Coronary artery (tissue), 2 donors: Measurements from ENCODE around the gene GMDS.

ENCODE experiments used
- DNase-seq: peaks from one replicate; pipeline ENCODE4 v3.0.0-alpha.2; 2017; ENCODE audit warnings: low spot score
- H3K27ac ChIP-seq, 2 donors: fragments of 200-600 bp; sonication (generic); one replicate each; pipeline ENCODE4 v1.5.1; 2016 to 2019
- H3K4me3 ChIP-seq: fragments of 200-600 bp; sonication (generic); 2 replicates; pipeline ENCODE4 v1.5.1; 2016; ENCODE audit warnings: mild to moderate bottlenecking, moderate library complexity
- TF ChIP-seq, protein P1 (sequence below): fragments of 200-600 bp; sonication (generic); IDR thresholded peaks from one replicate; pipeline ENCODE4 v1.5.1; 2019; ENCODE audit warnings: antibody characterized with exemption

GMDS gene

DNA sequence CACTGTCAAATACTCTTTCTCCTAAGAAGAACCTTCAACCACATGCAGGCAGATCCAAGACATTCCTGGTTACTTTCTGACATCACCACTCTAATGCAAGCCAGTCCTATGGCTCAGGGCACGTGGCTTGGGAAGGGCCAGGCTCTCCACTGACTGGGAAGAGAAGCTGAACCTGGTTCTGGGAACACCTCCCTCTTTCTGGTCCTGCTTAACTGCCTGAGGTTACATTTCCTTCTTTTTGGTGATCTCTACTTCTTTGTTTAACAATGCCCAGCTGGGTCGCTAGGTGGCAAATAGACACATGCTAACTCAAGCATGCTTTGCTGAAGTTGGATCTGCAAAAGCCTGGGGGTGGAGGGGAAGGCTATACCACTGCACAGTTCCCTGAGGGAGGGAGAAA lies 249.8 kb downstream of the GMDS start:
- TF ChIP-seq, protein P1, sequence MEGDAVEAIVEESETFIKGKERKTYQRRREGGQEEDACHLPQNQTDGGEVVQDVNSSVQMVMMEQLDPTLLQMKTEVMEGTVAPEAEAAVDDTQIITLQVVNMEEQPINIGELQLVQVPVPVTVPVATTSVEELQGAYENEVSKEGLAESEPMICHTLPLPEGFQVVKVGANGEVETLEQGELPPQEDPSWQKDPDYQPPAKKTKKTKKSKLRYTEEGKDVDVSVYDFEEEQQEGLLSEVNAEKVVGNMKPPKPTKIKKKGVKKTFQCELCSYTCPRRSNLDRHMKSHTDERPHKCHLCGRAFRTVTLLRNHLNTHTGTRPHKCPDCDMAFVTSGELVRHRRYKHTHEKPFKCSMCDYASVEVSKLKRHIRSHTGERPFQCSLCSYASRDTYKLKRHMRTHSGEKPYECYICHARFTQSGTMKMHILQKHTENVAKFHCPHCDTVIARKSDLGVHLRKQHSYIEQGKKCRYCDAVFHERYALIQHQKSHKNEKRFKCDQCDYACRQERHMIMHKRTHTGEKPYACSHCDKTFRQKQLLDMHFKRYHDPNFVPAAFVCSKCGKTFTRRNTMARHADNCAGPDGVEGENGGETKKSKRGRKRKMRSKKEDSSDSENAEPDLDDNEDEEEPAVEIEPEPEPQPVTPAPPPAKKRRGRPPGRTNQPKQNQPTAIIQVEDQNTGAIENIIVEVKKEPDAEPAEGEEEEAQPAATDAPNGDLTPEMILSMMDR = no peak
- H3K4me3 ChIP-seq = no peak overlapping the region
- no peak for DNase-seq
- no peak overlapping the region for H3K27ac ChIP-seq

DNA sequence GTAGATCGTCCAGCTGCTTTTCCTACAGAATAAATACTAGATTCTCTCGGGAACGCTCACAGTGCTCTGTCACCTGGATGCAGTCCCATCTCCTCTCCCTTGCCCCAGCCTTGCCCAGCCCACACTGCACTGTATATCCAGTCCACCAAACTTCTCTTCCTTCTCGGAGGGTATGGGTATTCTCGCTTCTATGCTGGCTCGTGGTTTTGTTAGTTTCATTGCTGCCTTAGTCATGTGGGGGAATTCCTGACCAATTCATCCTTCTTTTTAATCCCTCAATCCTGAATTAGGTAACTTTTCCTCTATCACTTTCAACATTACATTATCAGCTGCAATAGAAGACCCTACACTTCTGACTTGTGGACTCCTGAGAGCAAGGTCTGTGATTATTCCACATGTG lies 252.4 kb downstream of the GMDS start:
- no peak for DNase-seq
- H3K4me3 ChIP-seq = no peak overlapping the region
- TF ChIP-seq, protein P1 = no peak
- no peak overlapping the region for H3K27ac ChIP-seq

DNA sequence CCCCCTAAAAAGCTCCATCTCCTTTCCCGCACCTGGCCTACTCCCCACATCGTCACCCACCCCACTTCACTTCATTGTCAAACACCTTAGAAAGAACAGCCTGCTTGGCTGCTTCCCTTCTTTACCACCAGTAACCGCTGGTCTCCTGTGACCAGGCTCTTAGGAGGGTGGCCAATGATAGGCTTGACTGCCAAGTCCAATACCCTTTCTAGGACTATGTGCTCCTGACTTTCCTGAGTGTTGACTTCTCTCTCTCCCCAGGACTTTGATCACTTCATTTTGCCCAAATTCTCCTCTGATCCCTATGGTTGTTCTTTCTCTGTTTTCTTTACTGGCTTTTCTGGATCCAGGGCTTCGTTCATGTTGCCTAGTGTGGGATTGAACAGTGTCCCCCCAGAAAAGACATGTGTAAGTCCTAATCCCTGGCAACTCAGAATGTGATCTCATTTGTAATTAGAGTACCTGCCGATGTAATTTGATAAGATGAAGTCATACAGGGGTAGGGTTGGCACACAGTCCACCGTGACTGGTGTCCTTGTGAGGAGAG lies 254.0 kb downstream of the GMDS start:
- Histone ChIP-seq H3K27ac (no peak overlapping the region), H3K4me3 (no peak overlapping the region)
- no peak for DNase-seq
- TF ChIP-seq, protein P1 = no peak

DNA sequence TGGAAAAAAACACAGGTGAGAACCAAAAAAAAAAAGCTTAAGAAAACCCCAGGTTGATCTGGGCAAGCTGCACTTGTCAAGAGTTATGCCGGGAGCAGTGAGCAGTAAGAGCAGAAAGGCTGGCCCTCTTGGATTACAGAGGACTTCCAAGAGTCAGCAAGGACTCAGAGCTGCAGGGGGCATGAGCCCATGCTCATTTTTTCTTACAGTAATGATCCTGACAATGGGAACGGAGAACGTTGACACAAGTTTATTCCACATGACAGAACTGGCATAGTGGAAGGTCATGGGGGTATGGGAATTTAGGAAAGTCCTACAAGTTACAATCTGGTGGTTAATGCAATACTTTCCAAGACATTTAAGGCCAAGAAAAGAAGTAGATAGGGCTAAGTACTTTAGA lies 256.6 kb downstream of the GMDS start:
- TF ChIP-seq, protein P1 = no peak
- no peak for DNase-seq
- Histone ChIP-seq H3K4me3 (no peak overlapping the region), H3K27ac (no peak overlapping the region)

DNA sequence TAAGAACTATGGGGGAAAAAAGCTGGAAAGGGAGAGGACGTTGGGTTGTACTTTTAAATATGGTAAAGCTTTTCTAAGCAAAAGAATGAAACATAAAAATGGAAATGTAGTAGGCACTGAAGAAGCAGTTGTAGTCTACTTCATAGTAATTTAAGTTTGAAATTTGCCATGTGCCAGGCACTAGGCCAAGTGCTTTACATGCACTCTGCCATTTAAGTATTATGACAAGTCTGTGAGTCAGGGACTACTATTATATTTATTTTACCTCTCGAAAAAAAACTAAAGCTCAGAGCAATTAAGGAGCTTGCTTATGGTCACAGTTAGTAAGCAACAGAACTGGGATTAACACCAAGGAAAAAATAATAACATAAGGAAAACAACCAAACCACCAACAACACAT lies 257.8 kb downstream of the GMDS start:
- H3K4me3 ChIP-seq = no peak overlapping the region
- H3K27ac ChIP-seq = no peak overlapping the region
- TF ChIP-seq, protein P1 = no peak
- no peak for DNase-seq

DNA sequence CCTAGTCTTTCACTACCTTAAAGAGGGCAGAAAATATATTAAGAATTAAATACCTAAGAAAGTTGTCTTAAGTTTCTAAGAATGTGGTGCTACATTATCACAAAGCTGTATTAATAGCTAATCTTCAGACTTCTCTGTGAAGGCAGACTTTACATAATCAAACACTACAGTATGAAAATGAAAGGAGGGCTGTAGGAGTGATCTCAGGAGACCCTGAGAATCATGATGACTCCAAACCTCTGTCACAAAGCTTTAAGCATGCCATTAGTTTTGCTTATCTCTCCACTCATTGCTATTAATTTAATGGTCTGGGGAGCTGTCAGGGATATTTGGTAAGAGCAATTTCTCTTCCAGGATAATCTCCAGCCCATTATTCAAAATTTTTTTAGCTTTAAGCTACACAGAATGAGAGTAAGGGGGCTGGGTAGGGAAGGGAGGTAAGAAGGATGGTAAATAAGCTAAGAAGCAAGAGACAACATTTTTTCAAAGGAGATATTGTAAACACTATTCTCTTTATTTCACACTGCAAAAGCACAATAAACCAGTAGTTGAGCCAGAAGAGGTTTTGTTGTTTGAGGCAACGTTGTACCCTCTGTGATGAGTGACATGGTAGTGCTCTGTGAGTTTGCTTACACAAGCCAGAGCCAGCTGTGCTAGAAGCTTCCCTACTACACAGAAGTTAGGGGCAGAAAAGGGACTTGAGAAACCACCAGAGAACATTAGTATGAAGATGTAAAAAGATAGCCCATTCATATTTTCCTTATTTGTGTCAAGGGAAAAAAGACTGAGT lies 258.8 kb downstream of the GMDS start:
- DNase-seq = no peak
- TF ChIP-seq, protein P1 = no peak
- peak overlapping the region in 1 of 2 donors; percentile 35 for H3K27ac ChIP-seq
- H3K4me3 ChIP-seq = no peak overlapping the region

DNA sequence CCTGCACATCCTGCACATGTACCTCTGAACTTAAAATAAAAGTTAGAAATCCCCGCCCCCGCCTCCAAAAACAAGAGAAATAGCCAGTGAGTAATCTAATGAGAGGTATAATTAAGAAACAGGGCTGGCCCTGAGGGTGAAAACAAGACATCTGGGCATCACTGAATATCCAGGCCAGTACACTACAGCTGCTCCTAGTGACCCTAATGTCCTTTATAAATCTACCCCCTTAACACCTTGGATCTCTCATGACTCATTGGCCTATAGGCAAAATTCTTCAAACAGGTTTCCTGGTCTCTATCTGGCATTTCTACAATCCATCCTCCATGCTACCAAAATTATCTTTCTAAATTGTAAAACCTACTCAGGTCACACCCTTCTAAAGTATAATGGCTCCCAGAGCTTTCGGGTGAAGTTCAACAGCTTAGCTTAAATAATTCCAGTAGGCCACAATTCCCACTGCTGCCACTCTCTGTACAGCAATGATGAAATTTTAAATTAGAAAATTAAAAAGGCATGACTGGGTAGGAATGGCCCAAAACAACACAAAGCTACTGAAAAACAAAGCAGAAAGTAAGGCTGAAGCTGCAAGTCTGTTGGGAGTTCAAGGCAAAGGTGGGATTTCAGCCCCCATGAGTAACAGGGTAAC lies 260.9 kb downstream of the GMDS start:
- DNase-seq = no peak
- Histone ChIP-seq H3K27ac (no peak overlapping the region), H3K4me3 (no peak overlapping the region)
- TF ChIP-seq, protein P1 = no peak
